Measurements from ENCODE around the gene EFNB3. TPM values are rescaled to one million over a fixed set of nuclear protein-coding genes. Genes with fewer than 3 reads are reported as not detected.

Gene EFNB3, protein sequence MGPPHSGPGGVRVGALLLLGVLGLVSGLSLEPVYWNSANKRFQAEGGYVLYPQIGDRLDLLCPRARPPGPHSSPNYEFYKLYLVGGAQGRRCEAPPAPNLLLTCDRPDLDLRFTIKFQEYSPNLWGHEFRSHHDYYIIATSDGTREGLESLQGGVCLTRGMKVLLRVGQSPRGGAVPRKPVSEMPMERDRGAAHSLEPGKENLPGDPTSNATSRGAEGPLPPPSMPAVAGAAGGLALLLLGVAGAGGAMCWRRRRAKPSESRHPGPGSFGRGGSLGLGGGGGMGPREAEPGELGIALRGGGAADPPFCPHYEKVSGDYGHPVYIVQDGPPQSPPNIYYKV
- 0.32 and 0.43 TPM in 2 replicates for total RNA-seq

- peak; percentile 37 for DNase-seq (ENCODE audit: low read depth)
- TF ChIP-seq, protein P1, sequence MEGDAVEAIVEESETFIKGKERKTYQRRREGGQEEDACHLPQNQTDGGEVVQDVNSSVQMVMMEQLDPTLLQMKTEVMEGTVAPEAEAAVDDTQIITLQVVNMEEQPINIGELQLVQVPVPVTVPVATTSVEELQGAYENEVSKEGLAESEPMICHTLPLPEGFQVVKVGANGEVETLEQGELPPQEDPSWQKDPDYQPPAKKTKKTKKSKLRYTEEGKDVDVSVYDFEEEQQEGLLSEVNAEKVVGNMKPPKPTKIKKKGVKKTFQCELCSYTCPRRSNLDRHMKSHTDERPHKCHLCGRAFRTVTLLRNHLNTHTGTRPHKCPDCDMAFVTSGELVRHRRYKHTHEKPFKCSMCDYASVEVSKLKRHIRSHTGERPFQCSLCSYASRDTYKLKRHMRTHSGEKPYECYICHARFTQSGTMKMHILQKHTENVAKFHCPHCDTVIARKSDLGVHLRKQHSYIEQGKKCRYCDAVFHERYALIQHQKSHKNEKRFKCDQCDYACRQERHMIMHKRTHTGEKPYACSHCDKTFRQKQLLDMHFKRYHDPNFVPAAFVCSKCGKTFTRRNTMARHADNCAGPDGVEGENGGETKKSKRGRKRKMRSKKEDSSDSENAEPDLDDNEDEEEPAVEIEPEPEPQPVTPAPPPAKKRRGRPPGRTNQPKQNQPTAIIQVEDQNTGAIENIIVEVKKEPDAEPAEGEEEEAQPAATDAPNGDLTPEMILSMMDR (IDR thresholded peaks at IDR 0.05; ENCODE audit: insufficient read depth, low read depth, low read length) = no peak
- H3K4me3 ChIP-seq (ENCODE audit: low read depth, low read length) = peak within 1 kb of the TSS; percentile 62
These were observed at the start of gene EFNB3 for GRCh38 chr17:7704601-7705268. TSS of gene EFNB3 (plus strand) at chr17:7705202. CDS start at chr17:7705599, 397 bp downstream.

GRCh38 chr17:7655541-7655840 lies 49.5 kb upstream of the EFNB3 start:
- no peak for DNase-seq (ENCODE audit: low read depth)
- TF ChIP-seq, protein P1 (IDR thresholded peaks at IDR 0.05; ENCODE audit: insufficient read depth, low read depth, low read length) = no peak

DNA sequence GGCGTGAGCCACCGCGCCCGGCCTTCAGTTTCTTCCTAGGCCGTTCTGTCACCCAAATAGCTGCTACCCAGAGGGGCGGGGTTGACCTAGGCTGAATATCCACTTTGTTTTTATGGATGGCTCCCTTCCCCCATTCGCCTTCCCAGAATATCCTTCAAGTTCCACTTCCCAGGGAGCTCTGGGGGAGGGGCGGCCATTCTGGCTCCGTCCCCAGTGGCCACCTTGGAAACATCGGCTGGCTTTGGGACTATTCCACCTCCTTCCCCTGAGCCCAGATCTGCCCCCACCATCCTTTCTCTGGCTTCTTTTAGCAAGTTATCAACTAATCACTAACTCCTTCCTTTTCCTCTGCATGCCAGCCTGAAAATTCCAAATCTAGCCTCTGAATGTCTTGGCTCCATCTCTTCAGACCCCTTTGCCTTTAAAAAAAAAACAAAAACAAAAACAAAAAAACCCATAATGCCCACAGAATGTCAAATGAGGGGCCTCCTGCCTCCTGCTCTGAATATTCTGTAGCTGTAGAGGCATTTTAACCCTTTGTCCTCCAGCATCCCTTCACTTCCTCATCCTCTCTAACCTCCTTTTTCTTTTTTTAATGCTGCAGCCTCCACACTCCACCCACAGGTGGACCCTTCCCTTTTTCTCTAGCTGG lies 47.9 kb upstream of the EFNB3 start:
- TF ChIP-seq, protein P1 (IDR thresholded peaks at IDR 0.05; ENCODE audit: insufficient read depth, low read depth, low read length) = no peak
- no peak overlapping the region for H3K4me3 ChIP-seq (ENCODE audit: low read depth, low read length)
- DNase-seq (ENCODE audit: low read depth) = peak; percentile 21

More at GRCh38 chr17:7655541-7655840, 49.5 kb upstream of the EFNB3 start:
- H3K4me3 ChIP-seq (ENCODE audit: low read depth, low read length) = no peak overlapping the region

DNA sequence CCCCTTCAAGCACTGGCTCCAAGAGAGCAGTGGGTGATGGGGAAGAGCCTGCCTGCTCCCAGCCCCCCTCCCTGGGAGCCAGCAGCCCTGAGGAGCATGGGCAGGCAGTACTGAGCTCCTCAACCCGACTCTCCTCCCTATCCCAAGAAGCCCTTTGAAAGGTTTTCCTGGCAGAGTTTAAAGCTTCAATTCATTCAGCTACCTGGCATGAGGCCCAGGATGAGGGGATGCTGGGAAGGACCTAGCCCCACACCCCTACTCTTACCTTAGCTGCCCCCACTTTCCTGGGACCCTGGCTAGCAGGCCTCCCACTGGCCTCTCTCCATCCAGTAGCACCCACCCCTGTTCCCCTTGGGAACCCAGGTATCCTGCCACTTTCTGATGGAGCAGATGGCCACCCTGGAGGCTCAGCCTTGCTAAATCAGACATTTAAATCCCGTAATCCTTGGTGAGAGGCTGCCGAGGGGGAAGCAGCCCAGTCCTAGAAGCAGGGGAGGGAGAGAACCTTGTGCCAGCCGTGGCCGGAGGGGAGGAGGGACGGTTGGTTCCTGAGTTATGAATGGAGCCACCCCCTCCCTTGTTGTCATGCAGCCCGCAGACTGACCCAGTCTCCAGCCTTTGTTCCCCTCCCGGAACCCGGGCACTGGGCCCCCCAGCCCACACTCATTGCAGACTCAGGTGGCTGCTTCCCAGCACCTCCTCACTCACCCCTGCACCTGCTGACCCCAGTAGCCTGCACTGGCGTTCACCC lies 37.2 kb upstream of the EFNB3 start:
- TF ChIP-seq, protein P1 (IDR thresholded peaks at IDR 0.05; ENCODE audit: insufficient read depth, low read depth, low read length) = no peak
- no peak for DNase-seq (ENCODE audit: low read depth)
- H3K4me3 ChIP-seq (ENCODE audit: low read depth, low read length) = no peak overlapping the region

DNA sequence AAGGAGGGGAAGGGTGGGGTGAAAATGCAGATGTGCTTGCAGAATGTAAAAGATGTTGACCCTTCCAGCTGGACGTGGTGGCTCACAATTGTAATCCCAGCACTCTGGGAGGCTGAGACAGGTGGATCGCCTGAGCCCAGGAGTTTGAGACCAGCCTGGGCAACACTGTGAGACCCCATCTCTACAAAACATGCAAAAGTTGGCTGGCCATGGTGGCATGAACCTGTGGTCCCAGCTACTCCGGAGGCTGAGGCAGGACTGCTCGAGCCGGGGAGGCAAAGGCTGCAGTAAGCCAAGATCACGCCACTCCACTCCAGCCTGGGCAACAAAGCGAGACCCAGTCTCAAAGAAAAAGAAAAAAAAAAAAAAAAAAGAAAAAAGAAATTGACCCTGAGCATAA lies 36.5 kb upstream of the EFNB3 start:
- no peak overlapping the region for H3K4me3 ChIP-seq (ENCODE audit: low read depth, low read length)
- TF ChIP-seq, protein P1 (IDR thresholded peaks at IDR 0.05; ENCODE audit: insufficient read depth, low read depth, low read length) = no peak
- DNase-seq (ENCODE audit: low read depth) = no peak

GRCh38 chr17:7673239-7673638 lies 31.8 kb upstream of the EFNB3 start:
- H3K4me3 ChIP-seq (ENCODE audit: low read depth, low read length) = no peak overlapping the region
- TF ChIP-seq, protein P1 (IDR thresholded peaks at IDR 0.05; ENCODE audit: insufficient read depth, low read depth, low read length) = peak; percentile 11
- DNase-seq (ENCODE audit: low read depth) = no peak
